ENCODE measurements around the gene LTBP2.

DNA sequence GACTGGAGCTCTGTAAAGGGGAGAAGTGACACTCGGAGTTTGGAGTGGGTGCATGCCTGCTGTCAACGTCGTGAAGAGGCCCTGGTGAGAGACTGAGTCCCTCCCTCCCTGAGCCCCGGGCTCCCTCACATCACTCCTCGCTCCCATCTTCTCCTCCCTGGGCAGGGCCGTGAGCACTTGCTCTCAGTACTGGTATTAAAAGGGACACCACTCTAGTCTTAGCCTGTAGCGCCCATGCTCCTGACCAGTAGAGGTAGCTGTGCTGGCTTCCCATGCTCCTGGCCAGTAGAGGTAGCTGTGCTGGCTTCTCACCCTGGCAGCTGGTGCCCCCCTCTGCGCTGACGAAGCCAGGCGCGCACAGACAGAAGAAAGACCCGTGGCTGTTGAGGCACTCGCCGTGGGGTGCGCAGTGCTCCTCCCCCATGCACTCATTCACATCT, 103.7 kb downstream of the LTBP2 start:
- TF ChIP-seq POLR2AphosphoS5 (IDR thresholded peaks at IDR 0.05; ENCODE audit: low read depth) (no peak), GABPA (IDR thresholded peaks at IDR 0.05; ENCODE audit: low read depth) (no peak)
- TF ChIP-seq, protein P1, sequence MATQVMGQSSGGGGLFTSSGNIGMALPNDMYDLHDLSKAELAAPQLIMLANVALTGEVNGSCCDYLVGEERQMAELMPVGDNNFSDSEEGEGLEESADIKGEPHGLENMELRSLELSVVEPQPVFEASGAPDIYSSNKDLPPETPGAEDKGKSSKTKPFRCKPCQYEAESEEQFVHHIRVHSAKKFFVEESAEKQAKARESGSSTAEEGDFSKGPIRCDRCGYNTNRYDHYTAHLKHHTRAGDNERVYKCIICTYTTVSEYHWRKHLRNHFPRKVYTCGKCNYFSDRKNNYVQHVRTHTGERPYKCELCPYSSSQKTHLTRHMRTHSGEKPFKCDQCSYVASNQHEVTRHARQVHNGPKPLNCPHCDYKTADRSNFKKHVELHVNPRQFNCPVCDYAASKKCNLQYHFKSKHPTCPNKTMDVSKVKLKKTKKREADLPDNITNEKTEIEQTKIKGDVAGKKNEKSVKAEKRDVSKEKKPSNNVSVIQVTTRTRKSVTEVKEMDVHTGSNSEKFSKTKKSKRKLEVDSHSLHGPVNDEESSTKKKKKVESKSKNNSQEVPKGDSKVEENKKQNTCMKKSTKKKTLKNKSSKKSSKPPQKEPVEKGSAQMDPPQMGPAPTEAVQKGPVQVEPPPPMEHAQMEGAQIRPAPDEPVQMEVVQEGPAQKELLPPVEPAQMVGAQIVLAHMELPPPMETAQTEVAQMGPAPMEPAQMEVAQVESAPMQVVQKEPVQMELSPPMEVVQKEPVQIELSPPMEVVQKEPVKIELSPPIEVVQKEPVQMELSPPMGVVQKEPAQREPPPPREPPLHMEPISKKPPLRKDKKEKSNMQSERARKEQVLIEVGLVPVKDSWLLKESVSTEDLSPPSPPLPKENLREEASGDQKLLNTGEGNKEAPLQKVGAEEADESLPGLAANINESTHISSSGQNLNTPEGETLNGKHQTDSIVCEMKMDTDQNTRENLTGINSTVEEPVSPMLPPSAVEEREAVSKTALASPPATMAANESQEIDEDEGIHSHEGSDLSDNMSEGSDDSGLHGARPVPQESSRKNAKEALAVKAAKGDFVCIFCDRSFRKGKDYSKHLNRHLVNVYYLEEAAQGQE (IDR thresholded peaks at IDR 0.05; ENCODE audit: insufficient replicate concordance, low read depth), result no peak
- TF ChIP-seq, protein P2, sequence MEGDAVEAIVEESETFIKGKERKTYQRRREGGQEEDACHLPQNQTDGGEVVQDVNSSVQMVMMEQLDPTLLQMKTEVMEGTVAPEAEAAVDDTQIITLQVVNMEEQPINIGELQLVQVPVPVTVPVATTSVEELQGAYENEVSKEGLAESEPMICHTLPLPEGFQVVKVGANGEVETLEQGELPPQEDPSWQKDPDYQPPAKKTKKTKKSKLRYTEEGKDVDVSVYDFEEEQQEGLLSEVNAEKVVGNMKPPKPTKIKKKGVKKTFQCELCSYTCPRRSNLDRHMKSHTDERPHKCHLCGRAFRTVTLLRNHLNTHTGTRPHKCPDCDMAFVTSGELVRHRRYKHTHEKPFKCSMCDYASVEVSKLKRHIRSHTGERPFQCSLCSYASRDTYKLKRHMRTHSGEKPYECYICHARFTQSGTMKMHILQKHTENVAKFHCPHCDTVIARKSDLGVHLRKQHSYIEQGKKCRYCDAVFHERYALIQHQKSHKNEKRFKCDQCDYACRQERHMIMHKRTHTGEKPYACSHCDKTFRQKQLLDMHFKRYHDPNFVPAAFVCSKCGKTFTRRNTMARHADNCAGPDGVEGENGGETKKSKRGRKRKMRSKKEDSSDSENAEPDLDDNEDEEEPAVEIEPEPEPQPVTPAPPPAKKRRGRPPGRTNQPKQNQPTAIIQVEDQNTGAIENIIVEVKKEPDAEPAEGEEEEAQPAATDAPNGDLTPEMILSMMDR (IDR thresholded peaks at IDR 0.05; ENCODE audit: insufficient read depth, low read length), result peak; percentile 4
